Panc1 (cell line): ENCODE data around the gene TMEM50B.
"Not testable (repeated sequence)": the region's sequence is repeated elsewhere in the genome, so short reads cannot be mapped to it uniquely, and the experiment has no call there.

Experiments
- POLR2AphosphoS5 ChIP-seq: IDR thresholded peaks from 2 replicates; pipeline ENCODE4 v1.6.1; 2012; ENCODE audit warnings: mild to moderate bottlenecking, low read depth, low read length, moderate library complexity
- TCF7L2 ChIP-seq: IDR thresholded peaks from 2 replicates; pipeline ENCODE4 v1.6.1; 2011; ENCODE audit warnings: mild to moderate bottlenecking, low read depth, low read length, inconsistent platforms
- TF ChIP-seq, protein P1 (sequence below): fragments of 450-650 bp; IDR thresholded peaks from 2 replicates; pipeline ENCODE4 v1.5.1; 2017; ENCODE audit warnings: mild to moderate bottlenecking
- TF ChIP-seq, protein P2 (sequence below), 2 experiments: IDR thresholded peaks; 2 replicates each; pipeline ENCODE4 v1.6.1; 2011 to 2012; ENCODE audit warnings: low read depth in 2 of 2, control low read depth in 1 of 2, low read length in 1 of 2, mild to moderate bottlenecking in 1 of 2, moderate library complexity in 1 of 2; ENCODE audit not compliant: insufficient read depth in 1 of 2

DNA sequence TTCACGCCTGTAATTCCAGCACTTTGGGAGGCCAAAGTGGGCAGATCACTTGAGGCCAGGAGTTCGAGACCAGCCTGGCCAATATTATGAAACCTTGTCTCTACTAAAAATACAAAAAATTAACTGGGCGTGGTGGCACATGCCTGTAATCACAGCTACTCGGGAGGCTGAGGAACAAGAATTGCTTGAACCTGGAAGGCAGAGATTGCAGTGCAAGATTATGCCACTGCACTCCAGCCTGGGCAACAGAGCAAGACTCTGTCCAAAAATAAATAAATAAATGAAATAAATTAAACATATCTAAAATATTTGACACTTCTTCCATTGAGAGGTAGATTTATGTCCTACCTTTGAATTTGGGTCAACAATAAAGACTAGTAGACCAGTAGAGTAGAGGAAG is 10.6 kb downstream of the TMEM50B start:
- TF ChIP-seq, protein P1, sequence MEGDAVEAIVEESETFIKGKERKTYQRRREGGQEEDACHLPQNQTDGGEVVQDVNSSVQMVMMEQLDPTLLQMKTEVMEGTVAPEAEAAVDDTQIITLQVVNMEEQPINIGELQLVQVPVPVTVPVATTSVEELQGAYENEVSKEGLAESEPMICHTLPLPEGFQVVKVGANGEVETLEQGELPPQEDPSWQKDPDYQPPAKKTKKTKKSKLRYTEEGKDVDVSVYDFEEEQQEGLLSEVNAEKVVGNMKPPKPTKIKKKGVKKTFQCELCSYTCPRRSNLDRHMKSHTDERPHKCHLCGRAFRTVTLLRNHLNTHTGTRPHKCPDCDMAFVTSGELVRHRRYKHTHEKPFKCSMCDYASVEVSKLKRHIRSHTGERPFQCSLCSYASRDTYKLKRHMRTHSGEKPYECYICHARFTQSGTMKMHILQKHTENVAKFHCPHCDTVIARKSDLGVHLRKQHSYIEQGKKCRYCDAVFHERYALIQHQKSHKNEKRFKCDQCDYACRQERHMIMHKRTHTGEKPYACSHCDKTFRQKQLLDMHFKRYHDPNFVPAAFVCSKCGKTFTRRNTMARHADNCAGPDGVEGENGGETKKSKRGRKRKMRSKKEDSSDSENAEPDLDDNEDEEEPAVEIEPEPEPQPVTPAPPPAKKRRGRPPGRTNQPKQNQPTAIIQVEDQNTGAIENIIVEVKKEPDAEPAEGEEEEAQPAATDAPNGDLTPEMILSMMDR = not testable (repeated sequence)
- not testable (repeated sequence) for TF ChIP-seq TCF7L2, POLR2AphosphoS5
- TF ChIP-seq, protein P2, sequence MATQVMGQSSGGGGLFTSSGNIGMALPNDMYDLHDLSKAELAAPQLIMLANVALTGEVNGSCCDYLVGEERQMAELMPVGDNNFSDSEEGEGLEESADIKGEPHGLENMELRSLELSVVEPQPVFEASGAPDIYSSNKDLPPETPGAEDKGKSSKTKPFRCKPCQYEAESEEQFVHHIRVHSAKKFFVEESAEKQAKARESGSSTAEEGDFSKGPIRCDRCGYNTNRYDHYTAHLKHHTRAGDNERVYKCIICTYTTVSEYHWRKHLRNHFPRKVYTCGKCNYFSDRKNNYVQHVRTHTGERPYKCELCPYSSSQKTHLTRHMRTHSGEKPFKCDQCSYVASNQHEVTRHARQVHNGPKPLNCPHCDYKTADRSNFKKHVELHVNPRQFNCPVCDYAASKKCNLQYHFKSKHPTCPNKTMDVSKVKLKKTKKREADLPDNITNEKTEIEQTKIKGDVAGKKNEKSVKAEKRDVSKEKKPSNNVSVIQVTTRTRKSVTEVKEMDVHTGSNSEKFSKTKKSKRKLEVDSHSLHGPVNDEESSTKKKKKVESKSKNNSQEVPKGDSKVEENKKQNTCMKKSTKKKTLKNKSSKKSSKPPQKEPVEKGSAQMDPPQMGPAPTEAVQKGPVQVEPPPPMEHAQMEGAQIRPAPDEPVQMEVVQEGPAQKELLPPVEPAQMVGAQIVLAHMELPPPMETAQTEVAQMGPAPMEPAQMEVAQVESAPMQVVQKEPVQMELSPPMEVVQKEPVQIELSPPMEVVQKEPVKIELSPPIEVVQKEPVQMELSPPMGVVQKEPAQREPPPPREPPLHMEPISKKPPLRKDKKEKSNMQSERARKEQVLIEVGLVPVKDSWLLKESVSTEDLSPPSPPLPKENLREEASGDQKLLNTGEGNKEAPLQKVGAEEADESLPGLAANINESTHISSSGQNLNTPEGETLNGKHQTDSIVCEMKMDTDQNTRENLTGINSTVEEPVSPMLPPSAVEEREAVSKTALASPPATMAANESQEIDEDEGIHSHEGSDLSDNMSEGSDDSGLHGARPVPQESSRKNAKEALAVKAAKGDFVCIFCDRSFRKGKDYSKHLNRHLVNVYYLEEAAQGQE (IDR thresholded peaks at IDR 0.05; ENCODE audit: insufficient read depth in 1 of 2, low read depth in 2 of 2, low read length in 1 of 2) = not testable (repeated sequence)
